Caco-2 (cell line): ENCODE measurements around the gene UBQLN4. TPM values are rescaled to one million over a fixed set of nuclear protein-coding genes. Genes with fewer than 3 reads are reported as not detected.

Source experiments
- BruUV-seq: library from RNA; stranded (reverse); fragments of 400-500 nt; replicated peaks from 2 replicates; lab custom pipeline; 2021; lab: Mats Ljungman, UMichigan
- CTCF ChIA-PET: fragments of 300-600 bp; sonication (Branson Sonifier 250); formaldehyde crosslinking; loops from one replicate; lab custom pipeline; 2022; ENCODE audit warnings: antibody characterized with exemption; lab: Charles Lee
- POLR2A ChIA-PET: fragments of 300-600 bp; sonication (Branson Sonifier 250); formaldehyde crosslinking; loops from one replicate; lab custom pipeline; 2022; ENCODE audit warnings: antibody characterized with exemption; lab: Charles Lee
- DNase-seq, 2 experiments: peaks; one replicate each; pipeline versions ENCODE4 v3.0.0 to v3.0.0-alpha.2; 2020 to 2022
- H3K27me3 ChIP-seq: replicated peaks from 2 replicates; pipeline ENCODE4 v1.6.0; 2011; ENCODE audit warnings: low read length; ENCODE audit not compliant: control insufficient read depth, insufficient read depth
- H3K36me3 ChIP-seq: 2 replicates; pipeline ENCODE4 v1.5.1; 2011; ENCODE audit warnings: low read length; ENCODE audit not compliant: control insufficient read depth, insufficient read depth
- H3K4me1 ChIP-seq: fragments of 250-450 bp; sonication (Bioruptor Pico); 2 replicates; pipeline ENCODE4 v1.5.1; 2020; ENCODE audit warnings: mild to moderate bottlenecking
- H3K4me3 ChIP-seq: 2 replicates; pipeline ENCODE4 v1.5.1; 2011; ENCODE audit warnings: low read depth, mild to moderate bottlenecking, control low read depth, low read length
- H3K9me3 ChIP-seq: fragments of 250-450 bp; sonication (Bioruptor Pico); 2 replicates; pipeline ENCODE4 v1.5.1; 2020; ENCODE audit warnings: mild to moderate bottlenecking, moderate library complexity
- H3K27ac Mint-ChIP-seq: one replicate; pipeline ENCODE4 v1.8.0; 2022; ENCODE audit warnings: mixed read lengths; ENCODE audit not compliant: unreplicated experiment
- H3K27me3 Mint-ChIP-seq: one replicate; pipeline ENCODE4 v1.8.0; 2022; ENCODE audit warnings: mixed read lengths; ENCODE audit not compliant: insufficient read depth, unreplicated experiment
- H3K36me3 Mint-ChIP-seq: one replicate; pipeline ENCODE4 v1.8.0; 2022; ENCODE audit warnings: mild to moderate bottlenecking, mixed read lengths; ENCODE audit not compliant: insufficient read depth, unreplicated experiment
- H3K4me1 Mint-ChIP-seq: one replicate; pipeline ENCODE4 v1.8.0; 2022; ENCODE audit warnings: low read depth, mixed read lengths; ENCODE audit not compliant: unreplicated experiment
- H3K4me3 Mint-ChIP-seq: one replicate; pipeline ENCODE4 v1.8.0; 2022; ENCODE audit warnings: mild to moderate bottlenecking, moderate library complexity, mixed read lengths; ENCODE audit not compliant: unreplicated experiment
- H3K9me3 Mint-ChIP-seq: one replicate; pipeline ENCODE4 v1.8.0; 2022; ENCODE audit warnings: mixed read lengths; ENCODE audit not compliant: unreplicated experiment
- CTCF ChIP-seq, 2 experiments: fragments of 200-600 bp in 1 of 2; IDR thresholded peaks; 1 replicate in 1 of 2; 2 replicates in 1 of 2; pipeline versions ENCODE4 v1.5.1 to v1.8.0; 2011 to 2022; ENCODE audit warnings: antibody characterized with exemption in 1 of 2, control low read depth in 1 of 2, inconsistent platforms in 1 of 2, low read depth in 1 of 2, low read length in 1 of 2, mild to moderate bottlenecking in 1 of 2, moderate library complexity in 1 of 2; ENCODE audit not compliant: insufficient read depth in 1 of 2, severe bottlenecking in 1 of 2, unreplicated experiment in 1 of 2
- intact Hi-C: fragments of 100-400 bp; cut with micrococcal nuclease; formaldehyde crosslinking; loops from one replicate; pipeline ENCODE4 v1.10.0; 2022; ENCODE audit not compliant: unreplicated experiment
- total RNA-seq: library from RNA; stranded (reverse); gene quantifications from 2 replicates; pipeline ENCODE4 v1.2.3, GENCODE V29; 2022

Gene UBQLN4
- total RNA-seq, 1 experiment from 2014 or later, result 60.9 TPM

GRCh38 chr1:156077430-156077760 is 23.8 kb upstream of the UBQLN4 start:
- Histone ChIP-seq H3K27me3 (no peaks in the 10 kb centered on the region), H3K36me3 (no peaks in the 10 kb centered on the region; the same call in 1 of the 2 replicates), H3K4me3 (no peak overlapping the region), H3K9me3 (no peaks in the 10 kb centered on the region), H3K4me1 (no peaks in the 10 kb centered on the region)
- TF ChIP-seq CTCF (IDR thresholded peaks at IDR 0.05; ENCODE audit: insufficient read depth in 1 of 2, low read depth in 1 of 2, low read length in 1 of 2, severe bottlenecking in 1 of 2, unreplicated experiment in 1 of 2), result no peak
- Mint-ChIP-seq H3K27ac (no peak overlapping the region), H3K9me3 (no peaks in the 10 kb centered on the region), H3K27me3 (no peaks in the 10 kb centered on the region), H3K36me3 (peaks cover 5% of the 10 kb centered on the region), H3K4me3 (no peak overlapping the region), H3K4me1 (peaks cover 6% of the 10 kb centered on the region)
- no TSS peak for BruUV-seq
- DNase-seq, result no peak
- intact Hi-C loops, result no loop called here
- ChIA-PET POLR2A (no interaction called here), CTCF (no interaction called here)

- no peaks in the 10 kb centered on the region for H3K27me3 Mint-ChIP-seq
- CTCF ChIA-PET, result no interaction called here
- no peak for TF ChIP-seq CTCF (IDR thresholded peaks at IDR 0.05; ENCODE audit: insufficient read depth in 1 of 2, low read depth in 1 of 2, low read length in 1 of 2, severe bottlenecking in 1 of 2, unreplicated experiment in 1 of 2)
- Histone ChIP-seq H3K27me3 (no peaks in the 10 kb centered on the region), H3K36me3 (no peaks in the 10 kb centered on the region; the same call in 1 of the 2 replicates), H3K9me3 (no peaks in the 10 kb centered on the region), H3K4me3 (no peak overlapping the region), H3K4me1 (no peaks in the 10 kb centered on the region)
- no peak overlapping the region for H3K4me3 Mint-ChIP-seq
- H3K27ac Mint-ChIP-seq, result no peak overlapping the region
- POLR2A ChIA-PET, result no interaction called here
- H3K9me3 Mint-ChIP-seq, result no peaks in the 10 kb centered on the region
- no peak for DNase-seq
- intact Hi-C loops, result no loop called here
- H3K4me1 Mint-ChIP-seq, result peaks cover 6% of the 10 kb centered on the region
- BruUV-seq, result no TSS peak
- peaks cover 11% of the 10 kb centered on the region for H3K36me3 Mint-ChIP-seq
Measured at GRCh38 chr1:156076609-156077429, 23.2 kb upstream of the UBQLN4 start.

DNA sequence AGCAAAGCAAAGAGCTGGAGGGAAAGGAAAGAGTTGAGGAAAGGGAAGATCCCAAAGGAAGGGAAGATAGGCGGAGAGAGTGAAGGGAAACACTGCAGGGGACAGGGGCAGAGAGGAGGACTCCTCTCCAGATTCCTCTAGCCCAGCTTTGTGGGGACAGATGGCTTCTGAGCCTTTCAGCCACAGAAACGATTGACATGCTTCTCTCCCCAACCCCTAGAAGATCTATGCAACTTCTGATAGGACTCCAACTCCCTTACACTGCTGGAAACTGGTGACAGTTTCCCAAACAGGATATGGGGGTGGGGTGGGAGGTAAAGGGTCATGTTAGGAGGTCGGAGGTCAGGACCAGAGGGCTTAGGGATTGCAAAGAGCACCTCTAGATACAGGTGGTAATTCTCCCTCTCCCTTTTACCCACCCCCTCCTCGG is 22.2 kb upstream of the UBQLN4 start:
- no peak for TF ChIP-seq CTCF (IDR thresholded peaks at IDR 0.05; ENCODE audit: insufficient read depth in 1 of 2, low read depth in 1 of 2, low read length in 1 of 2, severe bottlenecking in 1 of 2, unreplicated experiment in 1 of 2)
- H3K27me3 Mint-ChIP-seq, result no peaks in the 10 kb centered on the region
- no peaks in the 10 kb centered on the region for H3K27me3 ChIP-seq
- BruUV-seq, result no TSS peak
- no peak overlapping the region for H3K4me3 ChIP-seq
- peaks cover 6% of the 10 kb centered on the region for H3K4me1 Mint-ChIP-seq
- CTCF ChIA-PET, result interaction anchor here (0.5 kb wide), 1 partner anchor 50 kb away, joined by 3 read pairs; no protein-coding TSS in a partner anchor
- DNase-seq, result no peak
- peaks cover 21% of the 10 kb centered on the region for H3K36me3 Mint-ChIP-seq
- H3K4me1 ChIP-seq, result no peaks in the 10 kb centered on the region
- H3K9me3 ChIP-seq, result no peaks in the 10 kb centered on the region
- H3K4me3 Mint-ChIP-seq, result no peak overlapping the region
- no peak overlapping the region for H3K27ac Mint-ChIP-seq
- intact Hi-C loops, result no loop called here
- H3K36me3 ChIP-seq, result peaks cover 1% of the 10 kb centered on the region; the same call in 1 of the 2 replicates
- POLR2A ChIA-PET, result no interaction called here
- no peaks in the 10 kb centered on the region for H3K9me3 Mint-ChIP-seq
